ENCODE measurements around the gene GIPC1. TPM values are rescaled to one million over a fixed set of nuclear protein-coding genes. Genes with fewer than 3 reads are reported as not detected.

Gene GIPC1
- total and polyA plus RNA-seq, 9 of the 15 experiments (the other 6 are each of a cell fraction or from before 2014, with no cell fraction given) = 0.49 to 54.7 (median 24.8) TPM

DNA sequence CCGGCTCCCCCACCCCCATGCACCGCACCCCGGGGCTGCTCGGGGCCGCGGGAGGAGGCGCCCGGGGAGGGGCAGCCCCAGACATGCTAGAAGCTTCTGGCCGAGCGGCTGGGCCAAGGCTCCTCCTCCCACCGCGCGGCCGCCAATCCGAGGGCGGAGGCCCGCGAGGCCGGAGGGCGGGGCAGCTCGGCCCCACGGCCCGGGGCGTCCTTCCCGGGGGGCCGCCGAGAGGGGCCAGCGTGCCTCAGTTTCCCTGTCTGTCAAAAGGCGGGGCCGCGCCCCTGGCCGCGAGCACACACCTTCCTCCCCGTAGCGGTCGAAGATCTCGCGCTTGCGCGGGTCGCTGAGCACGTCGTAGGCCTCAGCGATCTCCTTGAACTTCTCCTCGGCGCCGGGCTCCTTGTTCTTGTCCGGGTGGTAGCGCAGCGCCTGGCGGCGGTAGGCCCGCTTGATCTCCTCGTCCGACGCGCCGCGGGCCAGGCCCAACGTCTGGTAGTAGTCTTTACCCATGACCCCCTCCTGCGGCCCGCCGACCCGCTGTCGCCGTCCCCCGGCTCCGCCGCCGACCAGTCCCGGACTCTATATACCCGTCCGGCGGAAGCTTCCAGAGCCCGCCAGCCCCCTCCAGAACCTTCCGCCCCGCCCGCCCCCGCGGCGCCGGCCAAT lies 22.0 kb upstream of the GIPC1 start, which contains the start of gene DNAJB1 (continued):
- TF ChIP-seq, protein P1, sequence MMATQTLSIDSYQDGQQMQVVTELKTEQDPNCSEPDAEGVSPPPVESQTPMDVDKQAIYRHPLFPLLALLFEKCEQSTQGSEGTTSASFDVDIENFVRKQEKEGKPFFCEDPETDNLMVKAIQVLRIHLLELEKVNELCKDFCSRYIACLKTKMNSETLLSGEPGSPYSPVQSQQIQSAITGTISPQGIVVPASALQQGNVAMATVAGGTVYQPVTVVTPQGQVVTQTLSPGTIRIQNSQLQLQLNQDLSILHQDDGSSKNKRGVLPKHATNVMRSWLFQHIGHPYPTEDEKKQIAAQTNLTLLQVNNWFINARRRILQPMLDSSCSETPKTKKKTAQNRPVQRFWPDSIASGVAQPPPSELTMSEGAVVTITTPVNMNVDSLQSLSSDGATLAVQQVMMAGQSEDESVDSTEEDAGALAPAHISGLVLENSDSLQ (IDR thresholded peaks at IDR 0.05) = no peak
- TF ChIP-seq TAF9B (IDR thresholded peaks at IDR 0.05; ENCODE audit: partially characterized antibody) = no peak
- TF ChIP-seq ZNF174 (CRISPR knock-in tag; IDR thresholded peaks at IDR 0.05) = no peak
- no peak for TF ChIP-seq KAT8 (IDR thresholded peaks at IDR 0.05; ENCODE audit: low read depth)
- peak; percentile 28; the same call in 1 of the 2 replicates for TF ChIP-seq ARID1B (IDR thresholded peaks at IDR 0.05)
- TF ChIP-seq, protein P2, sequence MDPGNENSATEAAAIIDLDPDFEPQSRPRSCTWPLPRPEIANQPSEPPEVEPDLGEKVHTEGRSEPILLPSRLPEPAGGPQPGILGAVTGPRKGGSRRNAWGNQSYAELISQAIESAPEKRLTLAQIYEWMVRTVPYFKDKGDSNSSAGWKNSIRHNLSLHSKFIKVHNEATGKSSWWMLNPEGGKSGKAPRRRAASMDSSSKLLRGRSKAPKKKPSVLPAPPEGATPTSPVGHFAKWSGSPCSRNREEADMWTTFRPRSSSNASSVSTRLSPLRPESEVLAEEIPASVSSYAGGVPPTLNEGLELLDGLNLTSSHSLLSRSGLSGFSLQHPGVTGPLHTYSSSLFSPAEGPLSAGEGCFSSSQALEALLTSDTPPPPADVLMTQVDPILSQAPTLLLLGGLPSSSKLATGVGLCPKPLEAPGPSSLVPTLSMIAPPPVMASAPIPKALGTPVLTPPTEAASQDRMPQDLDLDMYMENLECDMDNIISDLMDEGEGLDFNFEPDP (CRISPR knock-in tag; IDR thresholded peaks at IDR 0.05) = no peak
- no peak for TF ChIP-seq HMG20B (CRISPR knock-in tag; IDR thresholded peaks at IDR 0.05)
- no peak for TF ChIP-seq E2F3 (CRISPR knock-in tag; IDR thresholded peaks at IDR 0.05)
- TF ChIP-seq, protein P3, sequence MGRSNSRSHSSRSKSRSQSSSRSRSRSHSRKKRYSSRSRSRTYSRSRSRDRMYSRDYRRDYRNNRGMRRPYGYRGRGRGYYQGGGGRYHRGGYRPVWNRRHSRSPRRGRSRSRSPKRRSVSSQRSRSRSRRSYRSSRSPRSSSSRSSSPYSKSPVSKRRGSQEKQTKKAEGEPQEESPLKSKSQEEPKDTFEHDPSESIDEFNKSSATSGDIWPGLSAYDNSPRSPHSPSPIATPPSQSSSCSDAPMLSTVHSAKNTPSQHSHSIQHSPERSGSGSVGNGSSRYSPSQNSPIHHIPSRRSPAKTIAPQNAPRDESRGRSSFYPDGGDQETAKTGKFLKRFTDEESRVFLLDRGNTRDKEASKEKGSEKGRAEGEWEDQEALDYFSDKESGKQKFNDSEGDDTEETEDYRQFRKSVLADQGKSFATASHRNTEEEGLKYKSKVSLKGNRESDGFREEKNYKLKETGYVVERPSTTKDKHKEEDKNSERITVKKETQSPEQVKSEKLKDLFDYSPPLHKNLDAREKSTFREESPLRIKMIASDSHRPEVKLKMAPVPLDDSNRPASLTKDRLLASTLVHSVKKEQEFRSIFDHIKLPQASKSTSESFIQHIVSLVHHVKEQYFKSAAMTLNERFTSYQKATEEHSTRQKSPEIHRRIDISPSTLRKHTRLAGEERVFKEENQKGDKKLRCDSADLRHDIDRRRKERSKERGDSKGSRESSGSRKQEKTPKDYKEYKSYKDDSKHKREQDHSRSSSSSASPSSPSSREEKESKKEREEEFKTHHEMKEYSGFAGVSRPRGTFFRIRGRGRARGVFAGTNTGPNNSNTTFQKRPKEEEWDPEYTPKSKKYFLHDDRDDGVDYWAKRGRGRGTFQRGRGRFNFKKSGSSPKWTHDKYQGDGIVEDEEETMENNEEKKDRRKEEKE (IDR thresholded peaks at IDR 0.05; ENCODE audit: borderline replicate concordance in 1 of 2, control insufficient read depth in 1 of 2, low read depth in 2 of 2, low read length in 1 of 2) = no peak
- TF ChIP-seq BMI1 (IDR thresholded peaks at IDR 0.05; ENCODE audit: low read length) = no peak
- TF ChIP-seq ZNF274 (IDR thresholded peaks at IDR 0.05; ENCODE audit: borderline replicate concordance, low read depth, low read length) = no peak
- TF ChIP-seq GABPB1 (CRISPR knock-in tag; IDR thresholded peaks at IDR 0.05) = peak; percentile 82
- TF ChIP-seq, protein P4, sequence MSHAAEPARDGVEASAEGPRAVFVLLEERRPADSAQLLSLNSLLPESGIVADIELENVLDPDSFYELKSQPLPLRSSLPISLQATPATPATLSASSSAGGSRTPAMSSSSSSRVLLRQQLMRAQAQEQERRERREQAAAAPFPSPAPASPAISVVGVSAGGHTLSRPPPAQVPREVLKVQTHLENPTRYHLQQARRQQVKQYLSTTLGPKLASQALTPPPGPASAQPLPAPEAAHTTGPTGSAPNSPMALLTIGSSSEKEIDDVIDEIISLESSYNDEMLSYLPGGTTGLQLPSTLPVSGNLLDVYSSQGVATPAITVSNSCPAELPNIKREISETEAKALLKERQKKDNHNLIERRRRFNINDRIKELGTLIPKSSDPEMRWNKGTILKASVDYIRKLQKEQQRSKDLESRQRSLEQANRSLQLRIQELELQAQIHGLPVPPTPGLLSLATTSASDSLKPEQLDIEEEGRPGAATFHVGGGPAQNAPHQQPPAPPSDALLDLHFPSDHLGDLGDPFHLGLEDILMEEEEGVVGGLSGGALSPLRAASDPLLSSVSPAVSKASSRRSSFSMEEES (CRISPR knock-in tag; IDR thresholded peaks at IDR 0.05) = no peak
- no peak; the same call in 1 of the 2 replicates for TF ChIP-seq NR4A1 (CRISPR knock-in tag; IDR thresholded peaks at IDR 0.05)
- 0 out of 2 replicates have a peak, but pooled peaks have one; percentile 50 for TF ChIP-seq NR4A1 (tag; IDR thresholded peaks at IDR 0.05)

Measured in K562 (cell line).